HL-60/S4 (cell line): ENCODE results near the gene HK2.

Experiments used
- in situ Hi-C: fragments of 300-500 bp; cut with MboI; formaldehyde crosslinking; loops from 2 replicates; pipeline ENCODE4 v1.14.3; 2022; ENCODE audit warnings: low sequenced_read_pairs

Gene HK2

GRCh38 chr2:74873678-74874640 lies 40.0 kb downstream of the HK2 start:
- in situ Hi-C loops = loop anchor here (10.0 kb wide), 1 partner anchor 169 kb away; no protein-coding TSS in a partner anchor

GRCh38 chr2:74876081-74876886 lies 42.4 kb downstream of the HK2 start:
- in situ Hi-C loops = loop anchor here (10.0 kb wide), 1 partner anchor 171 kb away; no protein-coding TSS in a partner anchor

- in situ Hi-C loops = loop anchor here (10.0 kb wide), 1 partner anchor 173 kb away; no protein-coding TSS in a partner anchor
Measured at GRCh38 chr2:74877376-74877775, 43.4 kb downstream of the HK2 start.

- in situ Hi-C loops = loop anchor here (10.0 kb wide), 1 partner anchor 173 kb away; no protein-coding TSS in a partner anchor
Measured at GRCh38 chr2:74877781-74878433, 44.0 kb downstream of the HK2 start.

- in situ Hi-C loops = loop anchor here (10.0 kb wide), 1 partner anchor 174 kb away; no protein-coding TSS in a partner anchor
Measured at GRCh38 chr2:74878551-74878950, 44.6 kb downstream of the HK2 start.

- in situ Hi-C loops = no loop called here
Measured at GRCh38 chr2:74880054-74880728, 46.3 kb downstream of the HK2 start.

- in situ Hi-C loops = no loop called here
Measured at GRCh38 chr2:74881176-74881575, 47.2 kb downstream of the HK2 start.

- in situ Hi-C loops = no loop called here
Measured at GRCh38 chr2:74881626-74882298, 47.8 kb downstream of the HK2 start.

- in situ Hi-C loops = no loop called here
Measured at GRCh38 chr2:74882299-74882687, 48.4 kb downstream of the HK2 start.

- in situ Hi-C loops = no loop called here
Measured at GRCh38 chr2:74883011-74883410, 49.1 kb downstream of the HK2 start.

GRCh38 chr2:74884118-74884762 lies 50.3 kb downstream of the HK2 start:
- in situ Hi-C loops = no loop called here

GRCh38 chr2:74884866-74885265 lies 50.9 kb downstream of the HK2 start:
- in situ Hi-C loops = no loop called here

GRCh38 chr2:74886251-74886650 lies 52.3 kb downstream of the HK2 start:
- in situ Hi-C loops = no loop called here

- in situ Hi-C loops = no loop called here
Measured at GRCh38 chr2:74886811-74887210, 52.9 kb downstream of the HK2 start.

- in situ Hi-C loops = no loop called here
Measured at GRCh38 chr2:74887445-74887951, 53.6 kb downstream of the HK2 start.

- in situ Hi-C loops = no loop called here
Measured at GRCh38 chr2:74887960-74888700, 54.2 kb downstream of the HK2 start.

GRCh38 chr2:74889159-74889558 lies 55.2 kb downstream of the HK2 start:
- in situ Hi-C loops = no loop called here

GRCh38 chr2:74890711-74891110 lies 56.8 kb downstream of the HK2 start:
- in situ Hi-C loops = no loop called here
